ENCODE results near the gene BMPR1A. TPM values are rescaled to one million over a fixed set of nuclear protein-coding genes. Genes with fewer than 3 reads are reported as not detected.

BMPR1A gene
- total RNA-seq, 1 experiment from 2014 or later = 63.2 TPM

DNA sequence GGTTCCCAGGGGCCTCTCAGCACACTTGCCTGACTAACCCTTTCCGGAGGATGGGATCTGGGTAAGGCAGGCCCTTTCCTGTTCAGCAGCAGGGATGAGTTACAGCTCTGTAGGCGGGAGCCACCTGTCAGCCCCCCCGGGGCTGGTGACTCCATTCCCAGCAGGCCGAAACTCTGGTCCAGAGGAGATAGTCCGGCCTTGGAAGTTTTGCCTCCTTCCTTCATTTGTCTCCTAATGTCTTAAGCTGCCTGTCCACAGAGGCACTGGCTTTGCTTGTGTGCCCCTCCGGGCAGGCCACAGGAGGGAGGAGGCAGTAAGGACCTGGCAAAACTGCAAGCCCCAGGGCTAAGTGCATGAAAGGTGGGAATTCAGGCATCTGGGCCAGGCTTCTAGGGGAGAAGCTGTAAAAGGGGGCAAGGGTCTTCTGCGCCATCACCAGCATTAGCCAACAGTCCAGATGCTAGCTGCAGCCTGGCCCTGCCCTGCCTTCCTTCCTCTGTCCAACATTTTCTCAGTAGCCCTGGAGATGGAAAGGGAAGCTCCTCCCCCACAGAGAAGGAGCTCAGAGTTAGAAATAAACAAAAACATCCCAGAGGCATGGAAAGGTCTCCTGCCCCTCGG is 213.1 kb downstream of the BMPR1A start:
- Mint-ChIP-seq H3K4me1 (ENCODE audit: low read depth, unreplicated experiment) (peaks cover 40% of the 10 kb centered on the region), H3K9me3 (ENCODE audit: unreplicated experiment) (no peaks in the 10 kb centered on the region), H3K4me3 (ENCODE audit: unreplicated experiment) (peak overlapping the region; percentile 96), H3K27me3 (ENCODE audit: insufficient read depth, unreplicated experiment) (no peaks in the 10 kb centered on the region), H3K36me3 (ENCODE audit: insufficient read depth, unreplicated experiment) (peaks cover 37% of the 10 kb centered on the region), H3K27ac (ENCODE audit: unreplicated experiment) (no peak overlapping the region)
- peaks cover 49% of the 10 kb centered on the region for H3K4me1 ChIP-seq
- TF ChIP-seq, protein P1, sequence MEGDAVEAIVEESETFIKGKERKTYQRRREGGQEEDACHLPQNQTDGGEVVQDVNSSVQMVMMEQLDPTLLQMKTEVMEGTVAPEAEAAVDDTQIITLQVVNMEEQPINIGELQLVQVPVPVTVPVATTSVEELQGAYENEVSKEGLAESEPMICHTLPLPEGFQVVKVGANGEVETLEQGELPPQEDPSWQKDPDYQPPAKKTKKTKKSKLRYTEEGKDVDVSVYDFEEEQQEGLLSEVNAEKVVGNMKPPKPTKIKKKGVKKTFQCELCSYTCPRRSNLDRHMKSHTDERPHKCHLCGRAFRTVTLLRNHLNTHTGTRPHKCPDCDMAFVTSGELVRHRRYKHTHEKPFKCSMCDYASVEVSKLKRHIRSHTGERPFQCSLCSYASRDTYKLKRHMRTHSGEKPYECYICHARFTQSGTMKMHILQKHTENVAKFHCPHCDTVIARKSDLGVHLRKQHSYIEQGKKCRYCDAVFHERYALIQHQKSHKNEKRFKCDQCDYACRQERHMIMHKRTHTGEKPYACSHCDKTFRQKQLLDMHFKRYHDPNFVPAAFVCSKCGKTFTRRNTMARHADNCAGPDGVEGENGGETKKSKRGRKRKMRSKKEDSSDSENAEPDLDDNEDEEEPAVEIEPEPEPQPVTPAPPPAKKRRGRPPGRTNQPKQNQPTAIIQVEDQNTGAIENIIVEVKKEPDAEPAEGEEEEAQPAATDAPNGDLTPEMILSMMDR (IDR thresholded peaks at IDR 0.05; ENCODE audit: insufficient read depth in 1 of 2, low read depth in 1 of 2, low read length in 1 of 2, severe bottlenecking in 1 of 2, unreplicated experiment in 1 of 2) = no peak
- intact Hi-C loops (cut with micrococcal nuclease; ENCODE audit: unreplicated experiment) = loop anchor here (2.0 to 5.0 kb wide), 4 partner anchors 31 to 233 kb away; no protein-coding TSS in a partner anchor
- no peaks in the 10 kb centered on the region for H3K9me3 ChIP-seq
- peak overlapping the region; percentile 44; the same call in 1 of the 2 replicates for H3K4me3 ChIP-seq (ENCODE audit: low read depth, low read length)
- no peaks in the 10 kb centered on the region for H3K27me3 ChIP-seq (replicated peaks; ENCODE audit: control insufficient read depth, insufficient read depth, low read length)
- CTCF ChIA-PET = interaction anchor here (0.6 to 1.4 kb wide), 3 partner anchors 9 to 1341 kb away, joined by 3 to 5 read pairs (median 3); no protein-coding TSS in a partner anchor
- H3K36me3 ChIP-seq (ENCODE audit: control insufficient read depth, insufficient read depth, low read length) = no peaks in the 10 kb centered on the region
- POLR2A ChIA-PET = no interaction called here
- no peak for DNase-seq
- no TSS peak for BruUV-seq (replicated peaks)

DNA sequence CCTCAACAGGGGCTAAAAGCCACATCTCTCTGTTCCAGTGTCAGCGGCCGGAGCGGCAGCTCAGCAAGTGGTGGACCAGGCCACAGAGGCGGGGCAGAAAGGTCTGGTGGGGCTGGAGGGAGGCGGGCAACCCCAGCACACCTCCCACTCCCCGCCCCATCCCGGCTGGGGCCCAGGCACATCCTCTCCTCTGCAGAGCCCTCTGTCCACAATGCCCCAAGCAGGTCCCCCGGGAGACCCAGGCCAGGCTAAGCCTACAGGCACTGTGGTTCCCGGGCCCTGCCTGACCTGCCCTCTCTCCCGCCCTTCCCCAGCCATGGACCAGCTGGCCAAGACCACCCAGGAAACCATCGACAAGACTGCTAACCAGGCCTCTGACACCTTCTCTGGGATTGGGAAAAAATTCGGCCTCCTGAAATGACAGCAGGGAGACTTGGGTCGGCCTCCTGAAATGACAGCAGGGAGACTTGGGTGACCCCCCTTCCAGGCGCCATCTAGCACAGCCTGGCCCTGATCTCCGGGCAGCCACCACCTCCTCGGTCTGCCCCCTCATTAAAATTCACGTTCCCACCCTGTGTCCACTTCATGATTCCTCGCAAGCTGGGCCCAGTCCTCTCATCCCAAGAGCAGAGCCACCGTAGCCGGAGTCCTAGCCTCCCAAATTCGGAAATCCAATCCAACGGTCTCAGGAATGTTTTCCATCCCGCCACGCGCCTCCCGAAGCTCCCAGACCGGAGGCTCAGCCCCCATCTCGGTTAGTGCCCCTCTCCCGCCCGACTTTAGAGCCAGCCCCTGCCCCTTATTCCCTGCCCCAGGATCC is 214.0 kb downstream of the BMPR1A start:
- TF ChIP-seq, protein P1 (IDR thresholded peaks at IDR 0.05; ENCODE audit: insufficient read depth in 1 of 2, low read depth in 1 of 2, low read length in 1 of 2, severe bottlenecking in 1 of 2, unreplicated experiment in 1 of 2) = no peak
- Mint-ChIP-seq H3K4me3 (ENCODE audit: unreplicated experiment) (peak overlapping the region; percentile 96), H3K36me3 (ENCODE audit: insufficient read depth, unreplicated experiment) (peaks cover 42% of the 10 kb centered on the region), H3K27ac (ENCODE audit: unreplicated experiment) (peak overlapping the region; percentile 83), H3K27me3 (ENCODE audit: insufficient read depth, unreplicated experiment) (no peaks in the 10 kb centered on the region), H3K9me3 (ENCODE audit: unreplicated experiment) (no peaks in the 10 kb centered on the region), H3K4me1 (ENCODE audit: low read depth, unreplicated experiment) (peaks cover 44% of the 10 kb centered on the region)
- POLR2A ChIA-PET = interaction anchor here (0.8 to 1.0 kb wide), 2 partner anchors 123 to 214 kb away, joined by 3 to 5 read pairs; partner anchors contain the start of gene BMPR1A
- intact Hi-C loops (cut with micrococcal nuclease; ENCODE audit: unreplicated experiment) = loop anchor here (2.0 to 5.0 kb wide), 4 partner anchors 32 to 232 kb away; no protein-coding TSS in a partner anchor
- Histone ChIP-seq H3K4me1 (peaks cover 54% of the 10 kb centered on the region), H3K4me3 (ENCODE audit: low read depth, low read length) (peak overlapping the region; percentile 44), H3K36me3 (ENCODE audit: control insufficient read depth, insufficient read depth, low read length) (no peaks in the 10 kb centered on the region), H3K9me3 (no peaks in the 10 kb centered on the region), H3K27me3 (replicated peaks; ENCODE audit: control insufficient read depth, insufficient read depth, low read length) (no peaks in the 10 kb centered on the region)
- BruUV-seq (replicated peaks) = TSS peak; percentile 63
- CTCF ChIA-PET = interaction anchor here (0.7 to 1.4 kb wide), 4 partner anchors 8 to 24 kb away, joined by 3 to 5 read pairs (median 3); no protein-coding TSS in a partner anchor
- peak; percentile 66 to 70 for DNase-seq

DNA sequence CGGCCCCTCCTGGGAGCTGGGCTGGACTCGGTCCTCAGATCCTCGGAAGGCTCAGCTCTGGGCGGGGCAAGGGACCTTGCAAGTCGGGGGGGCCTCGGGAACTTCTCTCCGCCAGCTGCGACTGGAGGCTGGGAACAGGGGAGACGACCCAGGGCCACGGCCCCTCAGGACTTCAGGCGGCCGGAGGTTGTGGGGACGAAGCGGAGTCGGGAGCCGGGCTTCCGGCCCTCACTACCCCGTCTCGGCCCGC is 214.5 kb downstream of the BMPR1A start:
- CTCF ChIA-PET = interaction anchor here (0.7 to 1.0 kb wide), 2 partner anchors 8 to 25 kb away, joined by 3 to 5 read pairs; no protein-coding TSS in a partner anchor
- intact Hi-C loops (cut with micrococcal nuclease; ENCODE audit: unreplicated experiment) = loop anchor here (2.0 to 5.0 kb wide), 4 partner anchors 32 to 231 kb away; no protein-coding TSS in a partner anchor
- Mint-ChIP-seq H3K27me3 (ENCODE audit: insufficient read depth, unreplicated experiment) (no peaks in the 10 kb centered on the region), H3K36me3 (ENCODE audit: insufficient read depth, unreplicated experiment) (peaks cover 40% of the 10 kb centered on the region), H3K9me3 (ENCODE audit: unreplicated experiment) (no peaks in the 10 kb centered on the region), H3K4me3 (ENCODE audit: unreplicated experiment) (peak overlapping the region; percentile 96), H3K4me1 (ENCODE audit: low read depth, unreplicated experiment) (peaks cover 44% of the 10 kb centered on the region), H3K27ac (ENCODE audit: unreplicated experiment) (peak overlapping the region; percentile 83)
- no peak for DNase-seq
- TF ChIP-seq, protein P1 (IDR thresholded peaks at IDR 0.05; ENCODE audit: insufficient read depth in 1 of 2, low read depth in 1 of 2, low read length in 1 of 2, severe bottlenecking in 1 of 2, unreplicated experiment in 1 of 2) = no peak
- H3K4me3 ChIP-seq (ENCODE audit: low read depth, low read length) = peak overlapping the region; percentile 44
- POLR2A ChIA-PET = interaction anchor here (0.8 to 1.0 kb wide), 2 partner anchors 122 to 215 kb away, joined by 3 to 5 read pairs; partner anchors contain the start of gene BMPR1A
- peaks cover 54% of the 10 kb centered on the region for H3K4me1 ChIP-seq
- H3K36me3 ChIP-seq (ENCODE audit: control insufficient read depth, insufficient read depth, low read length) = no peaks in the 10 kb centered on the region
- no peaks in the 10 kb centered on the region for H3K27me3 ChIP-seq (replicated peaks; ENCODE audit: control insufficient read depth, insufficient read depth, low read length)
- H3K9me3 ChIP-seq = no peaks in the 10 kb centered on the region
- BruUV-seq (replicated peaks) = no TSS peak

All from Caco-2 (cell line).